ENCODE data around the gene AFAP1.

- TF ChIP-seq, protein P1, sequence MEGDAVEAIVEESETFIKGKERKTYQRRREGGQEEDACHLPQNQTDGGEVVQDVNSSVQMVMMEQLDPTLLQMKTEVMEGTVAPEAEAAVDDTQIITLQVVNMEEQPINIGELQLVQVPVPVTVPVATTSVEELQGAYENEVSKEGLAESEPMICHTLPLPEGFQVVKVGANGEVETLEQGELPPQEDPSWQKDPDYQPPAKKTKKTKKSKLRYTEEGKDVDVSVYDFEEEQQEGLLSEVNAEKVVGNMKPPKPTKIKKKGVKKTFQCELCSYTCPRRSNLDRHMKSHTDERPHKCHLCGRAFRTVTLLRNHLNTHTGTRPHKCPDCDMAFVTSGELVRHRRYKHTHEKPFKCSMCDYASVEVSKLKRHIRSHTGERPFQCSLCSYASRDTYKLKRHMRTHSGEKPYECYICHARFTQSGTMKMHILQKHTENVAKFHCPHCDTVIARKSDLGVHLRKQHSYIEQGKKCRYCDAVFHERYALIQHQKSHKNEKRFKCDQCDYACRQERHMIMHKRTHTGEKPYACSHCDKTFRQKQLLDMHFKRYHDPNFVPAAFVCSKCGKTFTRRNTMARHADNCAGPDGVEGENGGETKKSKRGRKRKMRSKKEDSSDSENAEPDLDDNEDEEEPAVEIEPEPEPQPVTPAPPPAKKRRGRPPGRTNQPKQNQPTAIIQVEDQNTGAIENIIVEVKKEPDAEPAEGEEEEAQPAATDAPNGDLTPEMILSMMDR (IDR thresholded peaks at IDR 0.05) = no peak
- no peak for TF ChIP-seq POLR2AphosphoS5 (IDR thresholded peaks at IDR 0.05)
These were observed 26.8 kb upstream of the AFAP1 start for GRCh38 chr4:7966281-7967062.
